ENCODE measurements around the gene CPED1. TPM values are rescaled to one million over a fixed set of nuclear protein-coding genes. Genes with fewer than 3 reads are reported as not detected.

Gene CPED1
- total RNA-seq, 2 experiments from 2014 or later, result not detected

DNA sequence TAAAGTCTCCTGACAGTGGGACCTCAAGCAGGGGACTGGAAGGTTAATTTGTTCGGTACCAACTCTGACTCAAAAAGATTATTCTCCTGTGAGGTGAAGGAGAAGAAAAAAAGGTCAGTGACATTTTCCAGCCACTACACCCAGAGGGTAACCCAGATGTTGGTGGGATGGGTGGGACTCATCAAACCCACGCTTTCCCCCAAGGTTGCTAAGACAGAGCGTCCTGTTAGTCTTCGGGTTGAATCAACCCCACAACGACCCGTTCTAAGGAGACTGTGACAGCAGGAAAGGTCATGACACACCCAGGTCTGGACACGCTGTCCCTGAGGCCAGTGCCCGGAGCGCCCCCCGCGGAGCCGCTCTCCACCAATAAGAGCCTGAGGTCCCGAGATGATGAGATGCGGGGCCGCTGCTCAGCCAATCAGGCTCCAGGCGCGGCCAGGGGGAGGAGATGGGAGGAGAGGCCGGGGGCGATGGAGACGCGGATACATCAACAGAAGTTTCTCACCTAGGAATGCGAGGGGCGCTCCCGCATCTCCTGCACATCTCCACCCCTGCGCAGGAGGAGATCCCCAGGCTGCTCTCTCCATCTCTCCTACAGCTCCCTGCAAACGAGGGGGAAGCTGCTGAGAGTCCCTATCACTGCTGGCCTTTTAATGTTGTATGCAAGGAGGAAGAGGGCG is 340.1 kb downstream of the CPED1 start, which contains the start of gene WNT16:
Gene WNT16 (plus strand): TSS at position 493 of the 683 bp plus-strand sequence. CDS start 293 bp downstream, outside the sequence.
- BruUV-seq (replicated peaks), result no TSS peak
- ChIA-PET CTCF (ENCODE audit: unreplicated experiment) (no interaction called here), POLR2A (no interaction called here)
- TF ChIP-seq CTCF (conservative IDR thresholded peaks at IDR 0.05; ENCODE audit: low read length) (no peak), EZH2phosphoT487 (IDR thresholded peaks at IDR 0.05; ENCODE audit: borderline replicate concordance, low read depth, low read length) (no peak)
- Histone ChIP-seq H3K9me3 (ENCODE audit: low read length) (no peaks in the 10 kb centered on the region), H3K4me3 (ENCODE audit: low read depth, low read length, poor library complexity, severe bottlenecking) (no peak within 1 kb of the TSS), H3K9me2 (ENCODE audit: insufficient read depth, low read length) (no peaks in the 10 kb centered on the region), H2AFZ (ENCODE audit: low read length) (no peak within 1 kb of the TSS), H4K20me1 (ENCODE audit: insufficient read depth, low read length) (no peaks in the 10 kb centered on the region), H3K36me3 (ENCODE audit: insufficient read depth, low read length) (no peaks in the 10 kb centered on the region), H3K79me2 (ENCODE audit: insufficient read depth, low read depth, low read length) (no peaks in the 10 kb centered on the region), H3K4me2 (ENCODE audit: low read length) (no peak within 1 kb of the TSS), H3K4me1 (ENCODE audit: insufficient read depth, low read length, poor library complexity, severe bottlenecking) (no peaks in the 10 kb centered on the region), H3K27ac (ENCODE audit: low read depth, low read length, poor library complexity, severe bottlenecking) (no peak within 1 kb of the TSS)
- intact Hi-C loops (cut with micrococcal nuclease; ENCODE audit: unreplicated experiment), result no loop called here
- DNase-seq (ENCODE audit: low spot score), result no peak

DNA sequence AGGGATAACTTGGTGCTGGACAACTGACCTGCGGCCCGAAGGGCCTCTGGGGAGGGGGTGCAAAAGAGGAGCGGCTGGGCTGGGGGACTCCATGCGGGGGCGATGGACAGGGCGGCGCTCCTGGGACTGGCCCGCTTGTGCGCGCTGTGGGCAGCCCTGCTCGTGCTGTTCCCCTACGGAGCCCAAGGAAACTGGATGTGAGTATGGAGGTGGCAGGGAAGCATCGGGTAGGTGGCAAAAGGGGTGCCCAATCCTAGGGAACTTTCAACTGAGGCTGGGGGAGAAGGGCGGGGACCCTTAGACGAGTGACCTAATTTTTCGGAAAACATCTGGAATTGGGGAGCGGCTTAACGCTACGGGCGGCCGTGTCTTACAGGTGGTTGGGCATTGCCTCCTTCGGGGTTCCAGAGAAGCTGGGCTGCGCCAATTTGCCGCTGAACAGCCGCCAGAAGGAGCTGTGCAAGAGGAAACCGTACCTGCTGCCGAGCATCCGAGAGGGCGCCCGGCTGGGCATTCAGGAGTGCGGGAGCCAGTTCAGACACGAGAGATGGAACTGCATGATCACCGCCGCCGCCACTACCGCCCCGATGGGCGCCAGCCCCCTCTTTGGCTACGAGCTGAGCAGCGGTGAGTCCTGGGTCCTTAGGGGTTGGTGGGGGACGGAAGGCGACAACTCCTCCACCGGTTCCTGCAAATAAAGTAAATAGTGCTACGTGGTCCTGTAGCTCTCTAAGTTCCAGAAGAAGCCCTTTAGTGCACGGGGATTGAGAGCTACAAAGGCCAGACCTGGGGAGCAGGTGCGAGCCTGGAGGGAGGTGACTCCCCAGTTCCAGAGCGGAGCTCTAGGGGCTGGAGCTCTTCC is 340.9 kb downstream of the CPED1 start:
- Histone ChIP-seq H3K9me3 (ENCODE audit: low read length) (no peaks in the 10 kb centered on the region), H3K4me3 (ENCODE audit: low read depth, low read length, poor library complexity, severe bottlenecking) (no peak overlapping the region), H3K9me2 (ENCODE audit: insufficient read depth, low read length) (no peaks in the 10 kb centered on the region), H4K20me1 (ENCODE audit: insufficient read depth, low read length) (no peaks in the 10 kb centered on the region), H2AFZ (ENCODE audit: low read length) (no peak overlapping the region), H3K79me2 (ENCODE audit: insufficient read depth, low read depth, low read length) (no peaks in the 10 kb centered on the region), H3K4me1 (ENCODE audit: insufficient read depth, low read length, poor library complexity, severe bottlenecking) (no peaks in the 10 kb centered on the region), H3K27ac (ENCODE audit: low read depth, low read length, poor library complexity, severe bottlenecking) (no peak overlapping the region), H3K4me2 (ENCODE audit: low read length) (no peak overlapping the region), H3K36me3 (ENCODE audit: insufficient read depth, low read length) (no peaks in the 10 kb centered on the region)
- DNase-seq (ENCODE audit: low spot score), result no peak
- no peak for TF ChIP-seq CTCF (conservative IDR thresholded peaks at IDR 0.05; ENCODE audit: low read length)
- intact Hi-C loops (cut with micrococcal nuclease; ENCODE audit: unreplicated experiment), result loop anchor here (10.0 kb wide), 1 partner anchor 205 kb away; no protein-coding TSS in a partner anchor
- ChIA-PET POLR2A (no interaction called here), CTCF (ENCODE audit: unreplicated experiment) (interaction anchor here (0.6 kb wide), 1 partner anchor 22 kb away, joined by 3 read pairs; no protein-coding TSS in a partner anchor)
- no TSS peak for BruUV-seq (replicated peaks)

All from OCI-LY7 (cell line).